ENCODE results near the gene PARD6B.
"Not testable (repeated sequence)": the region's sequence is repeated elsewhere in the genome, so short reads cannot be mapped to it uniquely, and the experiment has no call there.

The PARD6B gene

DNA sequence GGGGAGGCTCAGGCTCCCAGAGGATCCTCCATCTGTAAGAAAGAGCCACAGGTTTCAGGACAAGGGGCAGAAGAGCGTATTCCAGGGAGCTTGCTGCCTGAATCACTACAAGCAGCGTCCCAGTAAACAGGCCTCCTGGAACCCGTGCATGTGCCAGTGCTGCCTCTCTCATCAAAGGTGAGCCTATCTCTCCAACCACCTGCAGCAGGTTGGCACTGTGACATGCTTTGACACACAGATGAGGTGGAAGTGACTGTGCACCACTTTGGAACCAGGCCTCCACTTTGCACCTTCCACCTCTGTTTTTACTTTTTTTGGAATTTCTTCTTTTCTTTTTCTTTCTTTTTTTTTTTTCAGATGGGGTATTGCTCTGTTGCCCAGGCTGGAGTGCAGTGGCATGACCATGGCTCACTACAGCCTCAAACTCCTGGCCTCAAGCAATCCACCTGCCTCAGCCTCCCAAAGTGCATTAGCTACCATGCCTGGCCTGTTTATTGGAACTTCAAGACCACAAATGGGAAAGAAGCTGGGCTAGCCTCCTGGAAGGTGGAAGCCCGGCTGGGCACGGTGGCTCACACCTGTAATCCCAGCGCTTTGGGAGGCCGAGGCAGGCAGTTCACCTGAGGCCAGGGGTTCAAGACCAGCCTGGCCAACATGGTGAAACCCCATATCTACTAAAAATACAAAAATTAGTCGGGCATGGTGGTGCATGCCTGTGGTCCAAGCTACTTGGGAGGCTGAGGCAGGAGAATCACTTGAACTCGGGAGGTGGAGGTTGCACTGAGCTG, 27.5 kb upstream of the PARD6B start:
- not testable (repeated sequence) for DNase-seq

DNA sequence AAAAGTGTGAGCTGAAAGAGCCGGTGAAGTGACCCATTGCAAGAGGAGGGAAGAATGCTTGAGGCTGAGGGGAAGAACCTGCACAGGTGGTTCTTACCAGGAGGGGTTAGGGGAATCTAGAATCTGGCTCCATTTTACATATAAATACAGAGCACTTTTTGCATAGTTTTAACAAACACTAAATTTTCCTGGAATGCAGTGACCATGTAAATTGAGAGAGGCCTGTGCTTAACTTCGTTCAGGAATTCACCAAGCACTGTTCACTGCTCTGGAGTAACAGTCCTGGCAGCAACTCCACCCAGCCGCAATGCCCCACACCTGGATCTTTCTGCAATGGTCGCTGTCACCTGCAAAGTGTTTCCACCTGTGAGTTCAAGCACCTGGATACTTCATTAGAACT, 26.9 kb upstream of the PARD6B start:
- DNase-seq: no peak

DNA sequence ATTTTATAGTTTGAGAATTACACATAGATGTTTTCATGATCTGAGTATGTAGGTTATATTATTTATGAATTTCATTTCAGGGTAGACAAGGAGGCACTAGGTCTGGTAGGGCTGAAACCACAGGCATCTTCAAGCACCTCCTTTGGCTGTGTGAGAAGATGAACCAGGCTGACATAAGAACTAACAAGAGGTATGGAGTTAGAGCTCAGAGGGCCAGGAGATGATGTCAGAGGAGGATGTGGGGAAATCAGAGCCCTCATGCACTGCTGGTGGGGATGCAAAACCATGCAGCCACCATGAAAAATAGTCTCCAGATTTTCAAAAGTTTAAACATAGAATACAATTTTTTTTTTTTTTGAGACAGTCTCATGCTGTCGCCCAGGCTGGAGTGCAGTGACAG, 26.4 kb upstream of the PARD6B start:
- DNase-seq: no peak

DNA sequence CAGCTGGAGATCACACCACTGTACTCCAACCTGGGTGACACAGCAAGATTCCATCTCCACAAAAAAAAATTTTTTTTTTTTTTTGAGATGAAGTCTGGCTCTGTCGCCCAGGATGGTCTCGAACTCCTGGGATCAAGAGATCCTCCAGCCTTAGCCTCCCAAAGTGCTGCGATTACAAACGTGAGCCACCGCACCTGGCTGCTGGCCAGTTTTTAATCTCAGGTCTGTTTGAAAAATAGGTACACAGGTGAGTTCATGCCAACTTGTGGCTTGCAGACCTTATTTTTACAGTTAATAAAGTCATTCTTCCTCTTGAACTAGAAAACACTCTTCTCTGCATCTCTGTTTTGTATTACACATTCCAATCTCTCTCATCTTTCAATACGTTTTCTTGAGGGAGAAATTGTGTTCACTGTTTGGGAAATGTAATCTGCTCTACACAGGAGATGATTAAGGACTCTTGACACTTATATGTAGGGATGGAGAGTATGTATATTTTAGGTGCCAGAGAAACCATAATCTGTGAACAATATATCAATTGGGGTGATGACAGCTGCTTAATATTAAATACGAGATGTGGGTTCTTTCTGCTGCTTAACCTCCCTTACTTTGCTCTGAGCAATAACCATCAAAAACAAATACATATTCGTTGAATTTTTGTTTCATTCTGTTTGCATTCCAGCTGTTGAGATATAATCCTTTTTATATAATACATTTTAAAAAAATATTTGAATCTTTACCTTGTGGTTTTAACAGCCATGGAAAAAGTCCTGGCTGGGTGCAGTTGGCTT, 22.3 kb upstream of the PARD6B start:
- no peak for DNase-seq

DNA sequence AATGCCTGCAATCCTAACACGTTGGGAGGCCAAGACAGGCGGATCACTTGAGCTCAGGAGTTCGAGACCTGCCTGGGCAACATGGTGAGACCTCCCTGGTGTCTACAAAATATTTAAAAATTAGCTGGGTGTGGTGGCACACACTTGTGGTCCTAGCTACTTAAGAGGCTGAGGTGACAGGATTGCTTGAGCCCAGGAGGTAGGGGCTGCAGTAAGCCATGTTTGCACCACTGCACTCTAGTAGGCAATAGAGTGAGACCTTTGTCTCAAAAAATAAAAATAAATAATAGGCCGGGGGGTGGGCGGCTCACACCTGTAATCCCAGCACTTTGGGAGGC, 21.8 kb upstream of the PARD6B start:
- DNase-seq: no peak

DNA sequence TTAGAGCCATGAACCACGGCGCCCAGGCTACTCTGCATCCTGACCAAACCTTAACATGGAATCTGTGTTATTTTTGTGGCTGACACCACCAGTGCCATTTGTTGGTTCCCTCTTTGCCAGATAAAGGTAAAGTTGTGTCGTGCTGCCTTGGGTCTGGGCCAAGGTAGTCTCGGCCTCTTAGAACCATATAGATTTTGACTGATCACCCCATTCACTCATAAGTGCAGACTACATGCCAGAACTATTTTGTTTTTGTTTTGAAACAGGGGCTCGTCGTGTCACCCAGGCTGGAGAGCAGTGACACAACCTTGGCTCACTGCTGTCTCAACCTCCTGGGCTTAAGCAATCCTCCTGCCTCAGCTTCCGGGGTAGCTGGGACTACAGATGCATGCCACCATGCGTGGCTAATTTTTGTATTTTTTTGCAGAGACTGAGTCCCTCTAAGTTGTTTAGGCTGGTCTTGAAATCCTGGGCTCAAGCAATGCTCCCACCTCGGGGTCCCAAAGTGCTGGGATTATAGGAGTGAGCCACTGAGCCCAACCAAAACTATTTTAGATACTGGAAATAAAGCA, 20.8 kb upstream of the PARD6B start:
- DNase-seq: no peak

DNA sequence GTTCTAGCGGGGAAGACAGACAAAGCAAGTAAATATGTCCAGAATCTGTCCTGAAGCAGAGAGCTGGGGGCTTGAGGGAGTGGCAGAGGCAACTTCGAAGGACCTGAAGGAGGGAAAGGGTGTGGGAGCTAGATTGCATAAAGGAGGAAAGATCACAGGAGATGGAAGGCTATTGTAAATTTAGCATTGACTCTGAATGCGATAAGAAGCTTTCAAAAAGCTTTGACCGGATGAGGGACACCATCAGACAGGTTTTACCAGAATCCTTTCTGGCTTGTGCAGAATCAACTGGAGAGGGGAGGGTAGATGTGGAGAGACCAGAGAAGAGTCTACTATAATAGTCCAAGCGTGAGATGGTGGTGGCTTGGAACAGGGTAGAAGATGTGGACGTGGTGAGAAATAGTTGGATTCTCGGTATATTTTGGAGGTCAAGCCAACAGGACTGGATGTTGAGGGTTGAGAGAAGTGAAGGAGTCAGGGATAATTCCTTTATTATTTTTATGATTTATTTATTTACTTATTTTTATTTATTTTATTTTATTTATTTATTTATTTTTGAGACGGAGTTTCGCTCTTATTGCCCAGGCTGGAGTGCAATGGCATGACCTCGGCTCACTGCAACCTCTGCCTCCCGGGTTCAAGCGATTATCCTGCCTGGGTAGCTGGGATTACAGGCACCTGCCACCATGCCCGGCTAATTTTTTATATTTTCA, 20.1 kb upstream of the PARD6B start:
- no peak for DNase-seq

DNA sequence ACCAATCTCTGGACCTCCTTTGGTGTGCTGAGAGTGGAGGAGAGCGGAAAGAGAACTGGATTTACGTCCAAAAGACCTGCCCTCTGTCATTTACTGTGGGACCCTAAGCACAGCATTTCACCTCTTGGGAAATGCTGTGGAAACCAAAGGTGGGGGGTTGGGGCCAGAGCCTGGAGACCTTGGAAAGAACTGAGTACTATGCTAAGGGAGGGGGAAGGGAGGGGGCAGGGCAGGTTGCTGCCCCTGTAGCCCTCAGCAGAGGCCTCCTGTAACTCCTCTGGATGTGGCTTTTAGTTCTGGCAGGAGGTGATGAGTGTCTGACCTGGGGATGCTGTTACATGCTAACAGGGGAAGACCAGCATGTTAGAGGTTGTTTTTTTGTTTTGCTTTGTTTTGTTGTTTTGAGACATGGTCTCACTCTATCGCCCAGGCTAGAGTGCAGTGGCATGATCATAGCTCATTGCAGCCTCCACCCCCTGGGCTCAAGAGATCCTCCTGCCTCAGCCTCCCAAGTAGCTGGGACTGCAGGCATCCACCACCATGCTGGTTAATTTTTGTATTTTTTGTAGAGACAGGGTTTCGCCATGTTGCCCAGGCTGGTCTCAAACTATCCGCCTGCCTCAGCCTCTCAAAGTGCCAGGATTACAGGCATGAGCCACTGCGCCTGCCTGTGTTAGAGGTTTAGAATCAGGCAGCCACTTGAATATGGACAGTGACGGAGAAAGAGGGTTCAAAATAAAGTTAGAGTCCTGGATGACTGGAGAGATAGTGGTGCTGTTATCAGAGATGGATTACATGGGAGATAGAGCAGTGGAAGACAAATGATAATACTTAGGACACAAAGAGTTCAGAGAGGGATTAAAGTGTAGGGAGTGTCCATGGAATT, 18.4 kb upstream of the PARD6B start:
- DNase-seq: no peak

DNA sequence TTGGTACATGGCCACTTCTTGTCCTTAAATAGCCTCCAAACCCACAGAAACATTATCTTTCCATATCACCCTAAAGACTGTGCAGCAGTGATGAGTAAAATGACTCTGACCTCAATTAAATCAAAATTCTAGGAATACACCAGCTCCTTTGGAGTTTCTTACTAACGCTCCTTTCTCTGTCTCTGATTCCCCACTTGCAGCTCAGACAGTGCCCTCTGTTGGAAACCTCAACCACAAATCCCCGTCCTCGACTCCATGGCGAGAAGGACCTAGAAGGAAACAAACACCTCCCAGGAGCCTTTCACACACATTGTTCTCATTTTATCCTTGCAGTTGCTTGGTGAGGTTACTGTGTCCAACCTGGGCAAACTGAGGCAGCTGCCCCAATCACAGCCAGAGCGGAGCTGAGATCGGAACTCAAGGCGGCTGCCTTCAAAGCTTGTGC, 17.7 kb upstream of the PARD6B start:
- peak in 1 of 2 experiments; percentile 23 for DNase-seq

DNA sequence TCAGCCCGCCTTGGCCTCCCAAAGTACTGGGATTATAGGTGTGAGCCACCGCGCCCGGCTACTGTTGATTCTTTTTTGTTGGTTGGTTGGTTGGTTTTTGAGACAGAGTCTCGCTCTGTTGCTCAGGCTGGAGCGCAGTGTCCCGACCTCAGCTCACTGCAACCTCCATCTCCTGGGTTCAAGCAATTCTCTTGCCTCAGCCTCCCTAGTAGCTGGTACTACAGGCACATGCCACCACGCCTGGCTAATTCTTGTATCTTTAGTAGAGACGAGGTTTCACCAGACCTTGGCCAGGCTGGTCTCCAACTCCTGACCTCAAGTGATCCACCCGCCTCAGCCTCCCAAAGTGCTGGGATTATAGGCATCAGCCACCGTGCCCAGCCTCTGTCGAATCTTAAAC, 17.0 kb upstream of the PARD6B start:
- not testable (repeated sequence) for DNase-seq

DNA sequence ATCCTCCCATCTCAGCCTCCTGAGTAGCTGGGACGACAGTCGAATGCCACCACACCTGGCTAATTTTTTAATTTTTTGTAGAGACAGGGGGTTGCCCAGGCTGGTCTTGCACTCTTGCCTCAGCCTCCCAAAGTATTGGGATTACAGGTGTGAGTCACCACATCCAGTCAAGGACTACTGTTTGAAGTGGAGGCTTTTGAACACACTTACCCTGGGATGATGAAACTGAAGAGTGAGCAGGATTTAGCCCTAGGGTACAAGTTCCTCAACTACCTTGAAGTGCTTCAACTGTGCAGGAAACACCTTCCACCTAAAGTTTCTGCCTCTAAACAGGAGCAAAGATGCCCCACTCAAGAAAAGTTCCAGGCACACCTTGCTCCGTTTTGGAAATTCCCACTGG, 15.7 kb upstream of the PARD6B start:
- DNase-seq: no peak

DNA sequence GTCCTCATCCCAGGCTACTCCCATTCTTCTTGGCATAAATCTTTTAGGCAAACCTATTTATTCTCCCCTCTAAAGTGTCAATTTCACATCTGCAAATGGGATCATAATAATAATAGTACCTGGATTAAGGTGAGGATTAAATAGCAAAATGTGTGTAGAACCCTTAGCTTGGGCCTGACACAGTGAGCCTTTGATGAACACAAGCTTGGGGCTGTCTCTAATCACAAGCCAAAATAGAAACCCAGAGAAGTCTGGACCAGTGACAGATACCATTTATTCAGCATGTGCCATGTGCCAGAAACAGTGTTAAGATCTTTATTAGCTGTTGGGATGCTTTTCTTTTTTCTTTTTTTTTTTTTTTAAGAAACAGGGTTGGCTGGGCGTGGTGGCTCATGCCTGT, 14.9 kb upstream of the PARD6B start:
- DNase-seq: no peak

DNA sequence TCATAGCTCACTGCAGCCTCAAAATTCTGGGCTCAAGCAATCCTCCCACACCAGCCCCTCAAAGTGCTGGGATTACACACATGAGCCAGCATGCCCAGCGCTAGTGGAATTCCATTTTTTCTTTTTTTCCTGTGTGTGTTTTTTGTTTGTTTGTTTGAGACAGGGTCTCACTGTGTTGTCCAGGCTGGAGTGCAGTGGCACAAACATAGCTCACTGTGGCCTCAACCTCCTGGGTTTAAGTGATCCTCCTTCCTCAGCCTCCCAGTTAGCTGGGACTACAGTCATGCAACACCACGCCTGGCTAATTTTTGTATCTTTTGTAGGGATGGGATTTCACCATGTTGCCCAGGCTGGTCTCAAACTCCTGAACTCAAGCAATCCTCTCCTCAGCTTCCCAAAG, 14.1 kb upstream of the PARD6B start:
- DNase-seq: no peak

DNA sequence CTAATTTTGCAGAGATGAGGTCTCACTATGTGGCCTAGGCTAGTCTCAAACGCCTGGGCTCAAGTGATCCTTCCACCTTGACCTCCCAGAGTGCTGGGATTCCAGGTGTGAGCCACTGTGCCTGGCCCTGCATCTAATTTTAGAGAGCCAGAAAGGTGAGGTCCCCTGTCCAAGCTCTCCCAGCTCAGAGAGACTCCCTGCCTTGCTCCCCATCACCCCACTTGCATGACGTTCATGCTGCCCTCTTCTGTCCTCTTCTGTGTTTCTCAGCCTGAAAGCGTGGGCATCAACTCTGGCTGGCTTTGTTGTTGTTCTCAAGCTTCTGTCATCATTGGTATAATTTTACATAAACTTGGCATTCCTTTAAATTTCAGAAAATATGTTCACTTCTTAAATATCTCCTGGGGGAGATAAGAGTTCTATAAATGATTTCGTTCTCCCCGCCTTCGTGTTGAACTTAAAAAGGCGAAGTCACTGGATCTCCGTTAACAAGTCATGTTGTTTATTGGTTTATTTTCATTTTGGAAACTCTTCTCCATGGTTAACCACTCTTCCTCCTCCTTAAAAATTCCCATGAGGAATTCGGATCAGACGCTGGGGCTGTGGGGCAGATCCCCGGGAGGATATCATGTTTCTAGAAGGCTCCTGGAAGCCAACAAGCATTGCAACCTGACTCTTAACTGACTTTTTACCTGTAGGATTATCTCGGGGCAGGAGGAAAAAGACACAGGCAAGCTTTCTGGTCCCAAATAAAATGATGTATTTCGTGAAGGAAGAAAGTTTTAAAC, 13.2 kb upstream of the PARD6B start:
- no peak for DNase-seq

DNA sequence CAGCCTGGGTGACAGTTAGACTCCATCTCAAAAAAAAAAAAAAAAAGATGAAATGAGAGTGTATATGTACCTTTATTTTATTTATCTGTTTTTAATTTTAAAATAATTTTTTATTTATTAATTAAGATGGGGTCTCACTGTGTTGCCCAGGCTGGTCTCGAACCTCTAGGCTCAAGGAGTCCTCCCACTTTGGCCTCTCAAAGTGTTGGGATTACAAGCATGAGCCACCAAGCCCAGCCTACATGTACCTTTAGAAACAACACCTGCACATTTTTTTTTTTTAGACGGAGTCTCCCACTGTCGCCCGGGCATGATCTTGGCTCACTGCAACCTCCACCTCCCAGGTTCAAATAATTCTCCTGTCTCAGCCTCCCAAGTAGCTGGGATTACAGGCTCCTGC, 12.1 kb upstream of the PARD6B start:
- no peak for DNase-seq

DNA sequence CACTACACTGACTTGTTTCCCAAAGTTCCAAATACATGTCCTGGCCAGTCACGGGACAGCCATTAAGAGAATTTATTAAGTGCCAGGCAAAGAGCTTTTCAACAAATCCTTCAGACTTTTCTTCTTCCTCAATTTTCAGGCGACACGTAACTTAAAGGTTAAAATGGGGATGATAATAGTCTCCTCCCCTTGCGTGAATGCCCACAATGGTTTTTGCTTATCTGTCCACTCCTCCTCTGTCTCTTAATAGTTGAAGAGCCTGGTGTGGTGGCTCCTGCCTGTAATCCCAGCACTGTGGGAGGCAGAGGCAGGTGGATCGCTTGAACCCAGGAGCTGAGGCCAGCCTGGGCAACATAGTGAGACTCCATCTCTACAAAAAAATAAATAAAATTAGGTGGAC, 11.4 kb upstream of the PARD6B start:
- no peak for DNase-seq

DNA sequence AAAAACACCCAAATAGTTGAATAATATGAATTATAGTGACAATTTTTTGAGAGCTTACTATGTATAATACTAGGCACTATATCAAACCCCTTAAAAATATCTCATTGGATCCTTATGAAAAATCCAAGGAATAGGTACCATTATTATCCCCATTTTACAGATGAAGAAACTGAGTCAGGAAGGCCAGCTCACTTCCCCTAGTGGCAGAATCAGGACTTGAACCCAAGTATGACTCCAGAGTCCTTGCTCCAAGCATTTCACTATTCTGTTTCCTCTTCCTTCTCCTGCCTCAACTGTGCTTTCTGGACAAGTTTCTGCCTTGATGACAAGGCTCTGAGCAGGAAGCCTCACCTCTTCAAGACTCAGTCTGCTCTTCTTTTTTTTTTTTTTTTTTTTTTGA, 10.8 kb upstream of the PARD6B start:
- DNase-seq: no peak

DNA sequence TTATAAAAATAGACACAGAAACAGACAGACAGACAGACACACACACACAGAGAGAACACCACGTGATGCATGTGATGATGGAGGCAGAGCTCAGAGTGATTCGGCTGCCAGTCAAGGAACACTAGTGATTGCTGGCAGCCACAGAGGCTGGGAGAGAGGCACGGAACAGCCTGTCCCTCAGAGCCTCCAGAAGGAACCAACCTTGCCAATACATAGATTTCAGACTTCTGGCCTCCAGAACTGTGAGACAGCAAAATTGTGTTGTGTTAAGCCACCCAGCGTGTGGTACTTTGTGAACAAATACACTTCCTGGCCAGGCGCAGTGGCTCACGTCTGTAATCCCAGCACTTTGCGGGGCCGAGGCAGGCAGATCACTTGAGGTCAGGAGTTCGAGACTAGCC, 9.5 kb upstream of the PARD6B start:
- no peak for DNase-seq

DNA sequence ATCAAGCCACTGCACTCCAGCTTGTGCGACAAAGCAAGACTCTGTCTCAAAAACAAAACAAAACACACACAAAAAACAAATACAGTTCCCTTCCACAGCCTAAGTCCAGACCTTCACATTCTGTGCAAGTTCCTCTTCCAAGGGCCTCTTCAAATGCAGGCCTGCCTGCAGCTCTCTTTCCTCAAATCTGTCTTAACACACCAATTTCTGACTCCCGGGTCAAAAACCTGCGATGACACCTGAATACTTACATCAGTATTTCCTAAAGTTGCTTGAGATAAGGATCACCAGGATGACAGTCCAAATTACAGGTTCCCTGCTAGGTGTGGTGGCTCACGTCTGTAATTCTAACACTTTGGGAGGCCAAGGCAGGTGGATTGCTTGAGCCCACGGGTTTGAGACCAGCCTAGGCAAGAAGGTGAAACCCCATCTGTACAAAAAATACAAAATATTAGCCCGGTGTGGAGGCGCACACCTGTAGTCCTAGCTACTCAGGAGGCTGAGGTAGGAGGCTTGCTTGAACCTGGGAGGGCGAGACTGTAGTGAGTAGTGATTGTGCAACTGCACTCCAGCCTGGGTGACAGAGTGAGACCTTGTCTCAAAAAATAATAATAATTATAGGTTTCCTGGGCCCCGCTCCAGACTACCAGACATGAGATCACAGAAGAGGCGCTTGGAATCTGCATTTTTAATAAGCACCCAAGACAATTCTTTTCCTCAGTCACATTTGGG, 8.8 kb upstream of the PARD6B start:
- no peak for DNase-seq

DNA sequence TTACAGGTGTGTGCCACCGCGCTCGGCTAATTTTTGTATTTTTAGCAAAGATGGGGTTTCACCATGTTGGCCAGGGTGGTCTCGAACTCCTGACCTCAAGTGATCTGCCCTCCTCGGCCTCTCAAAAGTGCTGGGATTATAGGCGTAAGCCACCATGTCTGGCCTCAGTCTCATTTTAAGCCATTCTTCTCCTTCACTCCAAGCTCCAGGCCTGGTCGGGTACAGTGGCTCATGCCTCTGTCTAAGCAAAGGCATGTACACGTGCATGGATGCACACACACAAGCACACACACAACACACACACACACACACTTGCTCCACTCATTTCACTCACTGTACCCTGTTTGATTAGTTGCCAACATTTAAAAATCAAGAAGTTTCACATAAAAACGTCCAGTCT, 7.7 kb upstream of the PARD6B start:
- no peak for DNase-seq

Measured in SW 1271 (cell line).